PFSK-1 (cell line): ENCODE measurements around the gene TRIP11.

ENCODE experiments used
- POLR2AphosphoS5 ChIP-seq: IDR thresholded peaks from 2 replicates; pipeline ENCODE4 v1.6.1; 2012; ENCODE audit warnings: low read depth, mild to moderate bottlenecking, control low read depth, low read length, moderate library complexity
- SIN3A ChIP-seq: IDR thresholded peaks from 2 replicates; pipeline ENCODE4 v1.6.1; 2012; ENCODE audit warnings: mild to moderate bottlenecking, low read length, moderate library complexity, borderline replicate concordance; ENCODE audit not compliant: insufficient read depth
- TAF1 ChIP-seq: IDR thresholded peaks from 2 replicates; pipeline ENCODE4 v1.6.1; 2012; ENCODE audit warnings: low read length, control low read depth, borderline replicate concordance; ENCODE audit not compliant: insufficient read depth

DNA sequence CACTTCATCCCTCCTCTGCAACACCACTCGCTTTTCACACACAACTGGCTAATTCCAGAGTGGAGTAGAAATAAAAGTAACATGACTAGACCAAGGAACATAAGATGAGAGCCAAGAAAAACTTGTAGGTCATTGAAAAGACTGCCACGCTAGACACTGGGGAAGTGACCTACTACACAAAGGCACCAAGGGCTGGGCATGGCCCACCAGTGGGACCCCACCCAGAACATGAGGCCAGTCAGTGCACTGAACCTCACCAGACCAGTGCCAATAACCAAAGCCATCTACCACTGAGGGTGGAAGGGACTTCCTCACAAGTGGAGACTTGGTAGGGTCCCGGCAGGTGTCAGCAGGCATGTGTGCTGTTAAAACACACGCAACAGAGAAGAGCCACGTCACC lies 112.1 kb downstream of the TRIP11 start:
- no peak for TF ChIP-seq POLR2AphosphoS5
- no peak for TF ChIP-seq SIN3A
- TF ChIP-seq TAF1: no peak
